Neural cell (in vitro differentiated cells): ENCODE data around the gene RXRB. TPM values are rescaled to one million over a fixed set of nuclear protein-coding genes. Genes with fewer than 3 reads are reported as not detected.
A peak's percentile ranks its signal among the peaks of the same experiment; 100 is the strongest.

ENCODE experiments used
- H2AFZ ChIP-seq: fragments of 200-600, 300-800 bp; sonication (generic), shearing (Covaris generic); 2 replicates; pipeline ENCODE4 v1.6.0; 2014; ENCODE audit warnings: low read depth, mild to moderate bottlenecking, antibody characterized with exemption, low read length, moderate library complexity
- H3F3A ChIP-seq: fragments of 200-600 bp; shearing (Covaris generic); 2 replicates; pipeline ENCODE4 v1.6.1; 2016; ENCODE audit warnings: mild to moderate bottlenecking, moderate library complexity, mixed read lengths, antibody characterized with exemption, low read length; ENCODE audit not compliant: insufficient read depth, poor library complexity, severe bottlenecking
- H3K27ac ChIP-seq: fragments of 200-600, 300-800 bp; sonication (generic), shearing (Covaris generic); 2 replicates; pipeline ENCODE4 v1.5.1; 2014; ENCODE audit warnings: mild to moderate bottlenecking, low read length, moderate library complexity
- H3K27me3 ChIP-seq: fragments of 300-800, 200-600 bp; sonication (generic), shearing (Covaris generic); 2 replicates; pipeline ENCODE4 v1.6.0; 2014; ENCODE audit warnings: mild to moderate bottlenecking, low read depth, low read length, moderate library complexity; ENCODE audit not compliant: insufficient read depth
- H3K36me3 ChIP-seq: fragments of 300-800, 200-600 bp; sonication (generic), shearing (Covaris generic); 2 replicates; pipeline ENCODE4 v1.5.1; 2014; ENCODE audit warnings: mild to moderate bottlenecking, antibody characterized with exemption, low read length, moderate library complexity; ENCODE audit not compliant: insufficient read depth
- H3K4me2 ChIP-seq: fragments of 300-800, 200-600 bp; sonication (generic), shearing (Covaris generic); 2 replicates; pipeline ENCODE4 v1.6.0; 2014; ENCODE audit warnings: mild to moderate bottlenecking, low read length
- H3K4me3 ChIP-seq: fragments of 300-800, 200-600 bp; sonication (generic), shearing (Covaris generic); 2 replicates; pipeline ENCODE4 v1.5.1; 2014; ENCODE audit warnings: mild to moderate bottlenecking, low read length, moderate library complexity
- H3K79me2 ChIP-seq: fragments of 200-600 bp; shearing (Covaris generic); replicated peaks from 2 replicates; pipeline ENCODE4 v1.6.0; 2014; ENCODE audit warnings: mild to moderate bottlenecking, low read length, moderate library complexity; ENCODE audit not compliant: insufficient read depth
- H3K9ac ChIP-seq: fragments of 300-800, 200-600 bp; sonication (generic), shearing (Covaris generic); 2 replicates; pipeline ENCODE4 v1.6.1; 2016; ENCODE audit warnings: mild to moderate bottlenecking, low read length, mixed read lengths
- H3K9me2 ChIP-seq: fragments of 200-600 bp; shearing (Covaris generic); 2 replicates; pipeline ENCODE4 v1.6.1; 2016; ENCODE audit warnings: mild to moderate bottlenecking, low read length, mixed read lengths; ENCODE audit not compliant: insufficient read depth
- H3K9me3 ChIP-seq: fragments of 200-600, 300-800 bp; sonication (generic), shearing (Covaris generic); 2 replicates; pipeline ENCODE4 v1.6.1; 2016; ENCODE audit warnings: mild to moderate bottlenecking, mixed run types, low read length, moderate library complexity, mixed read lengths
- H4K20me1 ChIP-seq: fragments of 200-600 bp; shearing (Covaris generic); 2 replicates; pipeline ENCODE4 v1.6.1; 2016; ENCODE audit warnings: mild to moderate bottlenecking, mixed run types; ENCODE audit not compliant: insufficient read depth
- CTCF ChIP-seq: fragments of 450-650 bp; IDR thresholded peaks from 2 replicates; pipeline ENCODE4 v1.5.1; 2014; ENCODE audit warnings: antibody characterized with exemption, mild to moderate bottlenecking, moderate library complexity; ENCODE audit not compliant: poor library complexity, severe bottlenecking
- EP300 ChIP-seq: fragments of 450-650 bp; conservative IDR thresholded peaks from 2 replicates; pipeline ENCODE4 v1.6.1; 2014; ENCODE audit warnings: antibody characterized with exemption, mild to moderate bottlenecking, moderate library complexity; ENCODE audit not compliant: poor library complexity, severe bottlenecking
- EZH2 ChIP-seq: fragments of 200-600, 300-800 bp; shearing (Covaris generic), sonication (generic); IDR thresholded peaks from 2 replicates; pipeline ENCODE4 v1.6.1; 2014; ENCODE audit warnings: antibody characterized with exemption, low read length, borderline replicate concordance, mild to moderate bottlenecking; ENCODE audit not compliant: insufficient read depth, poor library complexity, severe bottlenecking
- MXI1 ChIP-seq: fragments of 450-650 bp; conservative IDR thresholded peaks from 2 replicates; pipeline ENCODE4 v1.6.1; 2014; ENCODE audit warnings: antibody characterized with exemption, mild to moderate bottlenecking; ENCODE audit not compliant: poor library complexity, severe bottlenecking
- POLR2AphosphoS5 ChIP-seq: IDR thresholded peaks from 2 replicates; pipeline ENCODE4 v1.6.1; 2012
- RAD21 ChIP-seq: fragments of 450-650 bp; conservative IDR thresholded peaks from 2 replicates; pipeline ENCODE4 v1.6.1; 2014; ENCODE audit warnings: antibody characterized with exemption, mild to moderate bottlenecking, moderate library complexity
- REST ChIP-seq: IDR thresholded peaks from 2 replicates; pipeline ENCODE4 v1.6.1; 2012; ENCODE audit warnings: borderline replicate concordance
- SMC3 ChIP-seq: fragments of 450-650 bp; conservative IDR thresholded peaks from 2 replicates; pipeline ENCODE4 v1.6.1; 2014; ENCODE audit warnings: antibody characterized with exemption, mild to moderate bottlenecking, moderate library complexity; ENCODE audit not compliant: poor library complexity
- TAF1 ChIP-seq: IDR thresholded peaks from 2 replicates; pipeline ENCODE4 v1.6.1; 2012; ENCODE audit warnings: low read depth
- polyA plus RNA-seq: library from polyadenylated mRNA; depleted of rRNA; stranded (reverse); fragments of >200 nt; gene quantifications from 2 replicates; pipeline ENCODE4 v1.2.3, GENCODE V29; 2014

RXRB gene
- polyA plus RNA-seq, 1 donor from 2014 or later: 60.7 TPM

GRCh38 chr6:33198853-33199436, 1.5 kb downstream of the RXRB start:
- H3K9ac ChIP-seq: peak overlapping the region; percentile 96
- TF ChIP-seq REST (no peak), EP300 (no peak), POLR2AphosphoS5 (no peak), EZH2 (no peak), RAD21 (no peak), MXI1 (no peak), TAF1 (no peak), SMC3 (no peak), CTCF (no peak)
- H3K4me3 ChIP-seq: peak overlapping the region; percentile 92
- H3K27ac ChIP-seq: no peak overlapping the region
- peaks cover 30% of the 10 kb centered on the region for H3K79me2 ChIP-seq
- H4K20me1 ChIP-seq: no peaks in the 10 kb centered on the region
- peak overlapping the region; percentile 92 for H3K4me2 ChIP-seq
- peaks cover 14% of the 10 kb centered on the region for H3K36me3 ChIP-seq
- no peaks in the 10 kb centered on the region for H3F3A ChIP-seq
- no peaks in the 10 kb centered on the region for H3K27me3 ChIP-seq
- no peak overlapping the region for H2AFZ ChIP-seq
- no peaks in the 10 kb centered on the region for H3K9me3 ChIP-seq
- no peaks in the 10 kb centered on the region for H3K9me2 ChIP-seq

- Histone ChIP-seq H4K20me1 (no peaks in the 10 kb centered on the region), H3K79me2 (peaks cover 27% of the 10 kb centered on the region), H3K27me3 (no peaks in the 10 kb centered on the region), H3F3A (no peaks in the 10 kb centered on the region), H3K27ac (no peak overlapping the region), H2AFZ (no peak overlapping the region), H3K4me2 (no peak overlapping the region), H3K9me3 (no peaks in the 10 kb centered on the region), H3K36me3 (peaks cover 9% of the 10 kb centered on the region), H3K4me3 (peak overlapping the region; percentile 92), H3K9ac (no peak overlapping the region), H3K9me2 (no peaks in the 10 kb centered on the region)
- TF ChIP-seq REST: no peak
- TF ChIP-seq CTCF: no peak
- TF ChIP-seq RAD21: no peak
- no peak for TF ChIP-seq SMC3
- no peak for TF ChIP-seq MXI1
- TF ChIP-seq EP300: no peak
- TF ChIP-seq TAF1: no peak
- TF ChIP-seq POLR2AphosphoS5: no peak
- no peak for TF ChIP-seq EZH2
These were observed 2.2 kb downstream of the RXRB start for GRCh38 chr6:33198159-33198852.
